Testis (tissue), 3 donors: ENCODE measurements around the gene IGFBP3. TPM values are rescaled to one million over a fixed set of nuclear protein-coding genes. Genes with fewer than 3 reads are reported as not detected.
A peak's percentile ranks its signal among the peaks of the same experiment; 100 is the strongest.

ENCODE experiments used
- DNase-seq: peaks from one replicate; pipeline ENCODE4 v3.0.0-alpha.2; 2019
- H3K27ac ChIP-seq, 2 donors: fragments of 200-600 bp; sonication (generic); one replicate each; pipeline ENCODE4 v1.5.1; 2019
- H3K27me3 ChIP-seq: fragments of 200-600 bp; sonication (generic); one replicate; pipeline ENCODE4 v1.5.1; 2019
- H3K36me3 ChIP-seq: fragments of 200-600 bp; sonication (generic); one replicate; pipeline ENCODE4 v1.5.1; 2017; ENCODE audit warnings: low read depth; ENCODE audit errors: missing control alignments
- H3K4me1 ChIP-seq: fragments of 200-600 bp; sonication (generic); one replicate; pipeline ENCODE4 v1.5.1; 2019
- H3K4me3 ChIP-seq, 2 donors: fragments of 200-600 bp; sonication (generic); one replicate each; pipeline ENCODE4 v1.5.1; 2017 to 2019
- H3K9me3 ChIP-seq: fragments of 200-600 bp; sonication (generic); one replicate; pipeline ENCODE4 v1.5.1; 2017
- POLR2A ChIP-seq: fragments of 450-650 bp; IDR thresholded peaks from one replicate; pipeline ENCODE4 v1.6.1; 2017; ENCODE audit warnings: antibody characterized with exemption, mild to moderate bottlenecking, moderate library complexity
- WGBS, 2 donors: methylation state at CpG; one replicate each; pipeline ENCODE4 v1.1.5; 2018; 5-methylcytosine and 5-hydroxymethylcytosine counted together
- intact Hi-C: fragments of 100-400 bp; cut with DNase I; formaldehyde crosslinking; loops from one replicate; pipeline ENCODE4 v1.15.1; 2023; ENCODE audit warnings: low total_unique reads
- polyA plus RNA-seq: library from polyadenylated mRNA; stranded (reverse); fragments of 350-450 nt; fragmentation: Illumina TruSeq; extraction: RNeasy Lipid Tissue Mini Kit (QIAGEN cat#74804); gene quantifications from one replicate; pipeline ENCODE4 v1.2.3, GENCODE V29; 2014; ENCODE audit warnings: low read depth, low replicate concordance; ENCODE audit not compliant: insufficient read depth
- total RNA-seq, 2 donors: library from RNA; depleted of rRNA; stranded (reverse); fragments of >200 nt; gene quantifications; one replicate each; pipeline ENCODE4 v1.2.3, GENCODE V29; 2016
- TF ChIP-seq, protein P1 (sequence below), 3 experiments: fragments of 450-650 bp in 2 of 3; fragments of 200-600 bp in 1 of 3; sonication (generic) in 1 of 3; IDR thresholded peaks; one replicate each; pipeline ENCODE4 v1.5.1; 2016 to 2019; ENCODE audit warnings: antibody characterized with exemption in 3 of 3, mild to moderate bottlenecking in 2 of 3, moderate library complexity in 1 of 3

The IGFBP3 gene
- total and polyA plus RNA-seq, 3 donors from 2014 or later = 20.4 to 79.8 (median 33.1) TPM

DNA sequence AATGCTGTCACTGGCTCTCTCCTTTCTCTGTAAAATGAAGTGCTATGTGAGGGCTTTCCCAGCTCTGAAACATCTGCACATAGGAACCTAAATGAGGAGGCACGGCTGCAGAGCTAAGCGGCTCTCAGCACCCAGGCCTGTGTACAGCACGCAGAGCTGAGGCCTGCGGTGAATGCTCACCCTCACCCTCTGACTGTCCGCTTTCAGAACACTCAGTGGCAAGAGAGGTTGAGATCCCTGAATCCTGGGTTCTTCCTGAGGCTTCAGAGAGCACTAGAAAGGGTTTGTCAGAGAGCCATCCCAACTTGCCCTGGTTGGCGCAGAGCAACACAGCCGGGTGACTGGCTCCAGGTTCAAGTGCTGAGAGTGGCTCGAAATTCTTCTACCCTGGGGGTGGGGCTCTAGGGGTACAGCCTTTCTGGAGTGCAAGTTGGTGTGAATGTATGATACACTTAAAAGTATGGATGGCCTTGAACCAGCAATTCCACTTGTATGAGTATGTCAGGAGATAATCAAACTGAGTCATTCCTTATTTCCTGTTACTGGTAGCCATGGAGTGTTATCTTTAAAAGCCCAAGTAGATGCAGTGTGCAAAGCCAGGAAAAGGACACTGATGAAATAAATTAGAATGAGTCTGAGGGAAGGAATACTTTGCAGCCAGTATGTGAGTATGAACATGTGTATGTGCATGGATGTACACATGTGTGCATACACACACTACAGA is 46.5 kb downstream of the IGFBP3 start:
- no peak for TF ChIP-seq POLR2A
- TF ChIP-seq, protein P1, sequence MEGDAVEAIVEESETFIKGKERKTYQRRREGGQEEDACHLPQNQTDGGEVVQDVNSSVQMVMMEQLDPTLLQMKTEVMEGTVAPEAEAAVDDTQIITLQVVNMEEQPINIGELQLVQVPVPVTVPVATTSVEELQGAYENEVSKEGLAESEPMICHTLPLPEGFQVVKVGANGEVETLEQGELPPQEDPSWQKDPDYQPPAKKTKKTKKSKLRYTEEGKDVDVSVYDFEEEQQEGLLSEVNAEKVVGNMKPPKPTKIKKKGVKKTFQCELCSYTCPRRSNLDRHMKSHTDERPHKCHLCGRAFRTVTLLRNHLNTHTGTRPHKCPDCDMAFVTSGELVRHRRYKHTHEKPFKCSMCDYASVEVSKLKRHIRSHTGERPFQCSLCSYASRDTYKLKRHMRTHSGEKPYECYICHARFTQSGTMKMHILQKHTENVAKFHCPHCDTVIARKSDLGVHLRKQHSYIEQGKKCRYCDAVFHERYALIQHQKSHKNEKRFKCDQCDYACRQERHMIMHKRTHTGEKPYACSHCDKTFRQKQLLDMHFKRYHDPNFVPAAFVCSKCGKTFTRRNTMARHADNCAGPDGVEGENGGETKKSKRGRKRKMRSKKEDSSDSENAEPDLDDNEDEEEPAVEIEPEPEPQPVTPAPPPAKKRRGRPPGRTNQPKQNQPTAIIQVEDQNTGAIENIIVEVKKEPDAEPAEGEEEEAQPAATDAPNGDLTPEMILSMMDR (IDR thresholded peaks at IDR 0.05) = no peak
- intact Hi-C loops = no loop called here
- no peak overlapping the region for H3K4me3 ChIP-seq
- no peaks in the 10 kb centered on the region for H3K27me3 ChIP-seq
- no peaks in the 10 kb centered on the region for H3K4me1 ChIP-seq
- 89 to 92% methylated on average over 8 of the region's 8 CpGs for WGBS, 2 donors
- DNase-seq = no peak
- no peak overlapping the region for H3K27ac ChIP-seq
- H3K9me3 ChIP-seq = no peaks in the 10 kb centered on the region
- H3K36me3 ChIP-seq = no peaks in the 10 kb centered on the region

DNA sequence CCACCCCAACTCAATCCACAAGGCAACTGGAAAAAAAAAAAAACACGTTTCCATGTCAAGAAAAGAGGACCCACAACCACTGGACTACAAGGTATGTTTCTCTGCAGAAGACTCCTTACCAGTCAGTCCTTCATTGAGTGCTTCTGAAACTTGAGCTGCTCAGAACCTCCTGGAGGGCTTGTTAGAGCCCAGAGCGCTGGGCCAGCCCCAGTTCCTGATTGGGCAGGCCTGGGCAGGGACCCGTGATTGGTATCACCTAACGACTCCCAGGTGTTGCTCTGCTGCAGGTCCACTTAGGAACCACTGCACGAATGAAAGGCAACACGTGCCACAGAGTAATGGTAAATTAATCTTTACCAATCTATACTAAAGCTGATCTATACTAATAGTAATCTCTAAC is 47.7 kb downstream of the IGFBP3 start:
- no peak overlapping the region for H3K4me3 ChIP-seq
- WGBS, 2 donors = 77 to 90% methylated on average over 6 of the region's 6 CpGs
- H3K27me3 ChIP-seq = no peaks in the 10 kb centered on the region
- TF ChIP-seq, protein P1 (IDR thresholded peaks at IDR 0.05) = no peak
- TF ChIP-seq POLR2A = no peak
- H3K4me1 ChIP-seq = no peaks in the 10 kb centered on the region
- intact Hi-C loops = no loop called here
- no peak for DNase-seq
- H3K36me3 ChIP-seq = no peaks in the 10 kb centered on the region
- no peaks in the 10 kb centered on the region for H3K9me3 ChIP-seq
- no peak overlapping the region for H3K27ac ChIP-seq

DNA sequence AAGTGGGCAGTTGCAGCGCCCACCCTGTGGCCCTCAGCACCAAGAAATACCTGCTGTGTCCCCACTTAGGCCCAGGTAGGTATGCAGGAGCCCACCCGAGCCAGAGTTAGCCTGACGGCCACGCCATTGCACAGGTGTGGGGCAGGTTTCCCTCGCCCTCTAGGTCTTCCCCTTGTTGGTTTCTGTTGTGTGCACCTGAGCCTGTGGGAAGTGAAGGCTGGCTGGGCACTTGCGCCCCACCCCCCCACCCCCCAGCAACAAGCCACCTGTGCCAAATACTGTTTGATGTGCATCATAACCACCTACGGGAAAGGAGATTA is 48.1 kb downstream of the IGFBP3 start, which contains the start of gene CCDC201:
TSS of gene CCDC201 (minus strand) at position 48 of the 320 bp plus-strand sequence. CDS start 75 bp downstream, outside the sequence.
- intact Hi-C loops = no loop called here
- Histone ChIP-seq H3K27ac (no peak within 1 kb of the TSS), H3K4me1 (no peaks in the 10 kb centered on the region), H3K9me3 (no peaks in the 10 kb centered on the region), H3K4me3 (no peak within 1 kb of the TSS), H3K27me3 (no peaks in the 10 kb centered on the region), H3K36me3 (no peaks in the 10 kb centered on the region)
- TF ChIP-seq POLR2A = no peak
- TF ChIP-seq, protein P1 (IDR thresholded peaks at IDR 0.05) = no peak
- DNase-seq = no peak
- WGBS, 2 donors = 73 to 98% methylated on average over 5 to 7 of the region's 7 CpGs

DNA sequence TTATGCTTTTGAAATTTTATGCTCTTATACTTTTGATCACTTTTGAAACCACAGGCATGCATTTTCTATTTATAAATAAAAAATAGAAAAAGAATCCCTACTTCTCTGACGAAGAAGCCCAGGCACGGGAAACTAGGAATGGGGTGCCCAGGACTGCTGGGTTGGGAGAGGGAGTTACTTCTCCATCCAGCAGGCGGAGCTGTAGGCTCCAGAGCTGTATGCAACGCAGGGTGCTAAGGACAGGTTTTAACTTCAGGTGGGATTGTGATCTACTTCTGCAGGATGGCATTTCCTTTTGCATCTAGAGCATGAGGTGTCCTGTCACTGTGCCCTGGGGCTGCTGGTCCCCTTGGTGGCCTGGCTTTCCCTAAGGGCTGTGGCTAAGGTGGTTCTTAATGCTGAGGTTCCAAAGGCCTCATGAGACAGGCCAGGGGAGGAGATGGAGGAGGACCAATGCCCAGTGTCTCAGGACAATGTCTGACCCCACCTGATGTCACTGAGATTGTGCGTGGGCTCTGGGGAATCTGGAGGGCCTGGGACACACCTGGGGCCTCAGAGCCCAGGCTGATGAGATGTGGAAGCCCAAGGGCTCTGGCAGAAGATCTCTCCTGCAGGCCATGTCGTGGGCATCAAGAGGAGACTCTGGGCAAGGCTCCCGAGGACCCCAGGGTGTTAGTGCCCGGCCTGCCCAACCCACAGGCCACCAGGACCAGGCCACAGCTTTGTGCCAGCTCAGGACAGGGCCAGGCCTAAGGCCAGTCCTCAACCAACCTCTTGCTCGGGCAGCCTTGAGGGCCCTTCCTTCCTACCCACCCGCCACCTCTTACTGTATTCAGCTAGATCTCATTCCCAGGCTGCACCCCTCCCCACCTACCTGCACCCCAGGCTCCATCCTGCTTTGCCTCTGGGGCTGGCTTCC is 48.7 kb downstream of the IGFBP3 start:
- DNase-seq = no peak
- H3K9me3 ChIP-seq = no peaks in the 10 kb centered on the region
- no peak overlapping the region for H3K4me3 ChIP-seq
- no peaks in the 10 kb centered on the region for H3K36me3 ChIP-seq
- H3K27ac ChIP-seq = no peak overlapping the region
- 61 to 85% methylated on average over 9 to 10 of the region's 10 CpGs for WGBS, 2 donors
- intact Hi-C loops = no loop called here
- H3K27me3 ChIP-seq = no peaks in the 10 kb centered on the region
- H3K4me1 ChIP-seq = no peaks in the 10 kb centered on the region
- no peak for TF ChIP-seq POLR2A
- TF ChIP-seq, protein P1 (IDR thresholded peaks at IDR 0.05) = peak in 1 of 3 experiments; percentile 13
